ENCODE data around the gene MCEE. TPM values are rescaled to one million over a fixed set of nuclear protein-coding genes. Genes with fewer than 3 reads are reported as not detected.

Gene MCEE
- polyA plus RNA-seq, 1 experiment: 10.8 TPM

GRCh38 chr2:71129114-71129901 lies 721 bp downstream of the MCEE start:
- no peak for DNase-seq (ENCODE audit: low read depth)
- ChIA-PET POLR2A (interaction anchor here (0.6 kb wide), 1 partner anchor 72 kb away, joined by 18 read pairs; no protein-coding TSS in a partner anchor), CTCF (interaction anchor here (0.5 to 1.0 kb wide), 3 partner anchors 58 to 763 kb away, joined by 3 read pairs; no protein-coding TSS in a partner anchor)
- TF ChIP-seq, protein P1, sequence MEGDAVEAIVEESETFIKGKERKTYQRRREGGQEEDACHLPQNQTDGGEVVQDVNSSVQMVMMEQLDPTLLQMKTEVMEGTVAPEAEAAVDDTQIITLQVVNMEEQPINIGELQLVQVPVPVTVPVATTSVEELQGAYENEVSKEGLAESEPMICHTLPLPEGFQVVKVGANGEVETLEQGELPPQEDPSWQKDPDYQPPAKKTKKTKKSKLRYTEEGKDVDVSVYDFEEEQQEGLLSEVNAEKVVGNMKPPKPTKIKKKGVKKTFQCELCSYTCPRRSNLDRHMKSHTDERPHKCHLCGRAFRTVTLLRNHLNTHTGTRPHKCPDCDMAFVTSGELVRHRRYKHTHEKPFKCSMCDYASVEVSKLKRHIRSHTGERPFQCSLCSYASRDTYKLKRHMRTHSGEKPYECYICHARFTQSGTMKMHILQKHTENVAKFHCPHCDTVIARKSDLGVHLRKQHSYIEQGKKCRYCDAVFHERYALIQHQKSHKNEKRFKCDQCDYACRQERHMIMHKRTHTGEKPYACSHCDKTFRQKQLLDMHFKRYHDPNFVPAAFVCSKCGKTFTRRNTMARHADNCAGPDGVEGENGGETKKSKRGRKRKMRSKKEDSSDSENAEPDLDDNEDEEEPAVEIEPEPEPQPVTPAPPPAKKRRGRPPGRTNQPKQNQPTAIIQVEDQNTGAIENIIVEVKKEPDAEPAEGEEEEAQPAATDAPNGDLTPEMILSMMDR (IDR thresholded peaks at IDR 0.05; ENCODE audit: insufficient read depth, low read depth, low read length): no peak
- Histone ChIP-seq H3K27me3 (ENCODE audit: control insufficient read depth, insufficient read depth, low read length) (no peaks in the 10 kb centered on the region), H3K4me3 (ENCODE audit: low read depth, low read length) (peak overlapping the region; percentile 79), H3K36me3 (ENCODE audit: control insufficient read depth, insufficient read depth, low read length) (peaks cover 3% of the 10 kb centered on the region; the same call in 1 of the 2 replicates)

DNA sequence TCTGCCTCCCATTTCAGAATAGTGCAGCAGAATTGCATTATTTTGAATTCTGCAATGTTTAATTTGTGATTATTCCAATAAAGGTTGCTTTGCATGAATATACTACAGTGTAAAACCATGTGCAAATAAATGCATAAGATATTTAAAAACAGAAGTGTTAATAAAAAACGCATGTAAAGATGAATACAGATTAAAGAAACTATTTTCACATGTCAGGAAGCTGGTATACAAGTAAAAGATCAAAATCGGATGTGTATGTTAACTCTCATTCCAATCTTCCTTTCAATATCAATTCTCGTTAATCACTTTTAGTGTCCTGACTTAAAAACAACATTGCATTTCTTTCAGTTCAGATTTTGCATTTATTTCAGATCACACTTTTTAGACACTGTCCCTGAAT lies 3.1 kb downstream of the MCEE start:
- H3K36me3 ChIP-seq (ENCODE audit: control insufficient read depth, insufficient read depth, low read length): peaks cover 1% of the 10 kb centered on the region; the same call in 1 of the 2 replicates
- TF ChIP-seq, protein P1 (IDR thresholded peaks at IDR 0.05; ENCODE audit: insufficient read depth, low read depth, low read length): no peak
- no peak for DNase-seq (ENCODE audit: low read depth)
- H3K4me3 ChIP-seq (ENCODE audit: low read depth, low read length): no peak overlapping the region
- H3K27me3 ChIP-seq (ENCODE audit: control insufficient read depth, insufficient read depth, low read length): no peaks in the 10 kb centered on the region
- ChIA-PET POLR2A (no interaction called here), CTCF (interaction anchor here (1.0 kb wide), 2 partner anchors 26 to 57 kb away, joined by 3 to 4 read pairs; no protein-coding TSS in a partner anchor)

DNA sequence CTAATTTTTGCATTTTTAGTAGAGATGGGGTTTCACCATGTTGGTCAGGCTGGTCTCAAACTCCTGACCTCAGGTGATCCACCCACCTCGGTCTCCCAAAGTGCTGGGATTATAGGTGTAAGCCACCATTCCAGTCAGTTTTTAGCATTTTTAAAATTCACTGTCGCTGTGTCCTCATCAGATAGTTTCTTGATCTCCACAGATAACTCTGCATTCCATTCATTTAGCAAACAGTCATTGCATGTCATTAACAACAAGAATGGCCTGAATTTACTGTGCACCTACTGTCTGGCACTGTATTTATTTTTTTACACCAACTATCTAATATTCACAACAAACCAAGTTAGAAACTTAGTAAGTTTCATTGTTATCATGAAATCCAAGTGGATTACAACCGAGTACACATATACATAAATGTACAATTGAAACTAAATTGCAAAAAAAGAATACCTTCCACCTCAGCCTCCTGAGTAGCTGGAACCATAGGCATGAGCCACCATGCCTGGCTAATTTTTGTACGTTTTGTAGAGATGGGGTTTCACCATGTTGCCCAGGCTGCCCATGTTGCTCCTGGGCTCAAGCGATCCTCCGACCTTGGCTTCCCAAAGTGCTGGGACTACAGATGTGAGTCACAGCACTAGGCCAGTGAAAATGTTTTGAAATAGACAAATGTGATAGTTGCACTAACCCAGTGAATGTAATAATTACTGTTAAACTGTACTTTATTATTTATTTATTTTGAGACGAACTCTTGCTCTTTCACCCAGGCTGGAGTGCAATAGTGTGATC lies 4.3 kb downstream of the MCEE start:
- H3K4me3 ChIP-seq (ENCODE audit: low read depth, low read length): no peak overlapping the region
- ChIA-PET CTCF (interaction anchor here (0.9 kb wide), 1 partner anchor 58 kb away, joined by 3 read pairs; the partner anchor contains the start of gene NAGK), POLR2A (no interaction called here)
- TF ChIP-seq, protein P1 (IDR thresholded peaks at IDR 0.05; ENCODE audit: insufficient read depth, low read depth, low read length): no peak
- H3K36me3 ChIP-seq (ENCODE audit: control insufficient read depth, insufficient read depth, low read length): peaks cover 3% of the 10 kb centered on the region
- no peaks in the 10 kb centered on the region for H3K27me3 ChIP-seq (ENCODE audit: control insufficient read depth, insufficient read depth, low read length)
- DNase-seq (ENCODE audit: low read depth): no peak

DNA sequence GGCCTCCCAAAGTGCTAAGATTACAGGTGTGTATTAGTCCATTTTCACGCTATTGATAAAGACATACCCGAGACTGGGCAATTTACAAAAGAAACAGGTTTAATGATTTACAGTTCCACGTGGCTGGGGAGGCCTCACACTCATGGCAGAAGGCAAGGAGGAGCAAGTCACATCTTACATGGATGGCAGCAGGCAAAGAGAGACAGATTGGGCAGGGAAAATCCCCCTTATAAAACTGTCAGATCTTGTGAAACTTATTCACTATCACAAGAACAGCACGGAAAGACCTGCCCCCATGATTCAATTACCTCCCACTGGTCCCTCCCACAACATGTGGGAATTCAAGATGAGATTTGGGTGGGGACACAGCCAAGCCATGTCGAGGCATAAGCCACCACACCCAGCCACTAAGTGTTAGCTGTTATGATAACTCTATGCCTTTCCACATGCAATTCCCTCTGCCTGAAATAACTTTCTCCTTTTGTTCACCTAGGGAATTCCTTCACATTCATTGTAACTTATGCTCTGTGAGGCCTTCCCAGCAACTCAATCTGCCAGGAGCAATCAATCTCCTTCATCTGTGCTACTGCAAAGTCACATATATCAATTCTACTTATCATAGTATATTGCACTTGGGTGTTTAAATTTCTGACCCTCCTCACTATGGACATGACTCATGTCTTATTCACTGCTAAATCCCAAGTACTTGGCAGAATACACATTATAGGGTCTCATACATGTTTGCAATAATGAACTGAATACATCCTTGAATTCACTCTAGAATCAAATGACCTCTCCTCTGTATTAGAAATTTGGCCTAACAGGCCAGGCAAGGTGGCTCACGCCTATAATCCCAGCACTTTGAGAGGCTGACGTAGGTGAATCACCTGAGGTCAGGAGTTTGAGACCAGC lies 7.4 kb downstream of the MCEE start:
- CTCF ChIA-PET: interaction anchor here (2.3 kb wide), 1 partner anchor 22 kb away, joined by 14 read pairs; no protein-coding TSS in a partner anchor
- H3K27me3 ChIP-seq (ENCODE audit: control insufficient read depth, insufficient read depth, low read length): no peaks in the 10 kb centered on the region
- POLR2A ChIA-PET: no interaction called here
- H3K4me3 ChIP-seq (ENCODE audit: low read depth, low read length): no peak overlapping the region
- no peak for DNase-seq (ENCODE audit: low read depth)
- TF ChIP-seq, protein P1 (IDR thresholded peaks at IDR 0.05; ENCODE audit: insufficient read depth, low read depth, low read length): no peak
- peaks cover 4% of the 10 kb centered on the region for H3K36me3 ChIP-seq (ENCODE audit: control insufficient read depth, insufficient read depth, low read length)

Measured in BJ (cell line).